Loucy (cell line): Measurements from ENCODE around the gene GCAT.
A peak's percentile ranks its signal among the peaks of the same experiment; 100 is the strongest.

Source experiments
- CTCF ChIP-seq: fragments of 200-600 bp; sonication (generic); conservative IDR thresholded peaks from 2 replicates; pipeline ENCODE4 v1.5.1; 2014; ENCODE audit warnings: mild to moderate bottlenecking, antibody characterized with exemption, low read length
- EZH2phosphoT487 ChIP-seq: fragments of 200-600 bp; IDR thresholded peaks from 2 replicates; pipeline ENCODE4 v1.6.1; 2018; ENCODE audit warnings: antibody characterized with exemption, mild to moderate bottlenecking, moderate library complexity, borderline replicate concordance

- no peak for TF ChIP-seq EZH2phosphoT487
- TF ChIP-seq CTCF: peak; percentile 1; the same call in 1 of the 2 replicates
These were observed 5.2 kb upstream of the GCAT start for GRCh38 chr22:37802310-37803194.
